ENCODE data around the gene ACTN3. TPM values are rescaled to one million over a fixed set of nuclear protein-coding genes. Genes with fewer than 3 reads are reported as not detected.
A peak's percentile ranks its signal among the peaks of the same experiment; 100 is the strongest.

The ACTN3 gene
- total and polyA plus RNA-seq, 7 donors, result under 0.01 TPM; not detected in 6

DNA sequence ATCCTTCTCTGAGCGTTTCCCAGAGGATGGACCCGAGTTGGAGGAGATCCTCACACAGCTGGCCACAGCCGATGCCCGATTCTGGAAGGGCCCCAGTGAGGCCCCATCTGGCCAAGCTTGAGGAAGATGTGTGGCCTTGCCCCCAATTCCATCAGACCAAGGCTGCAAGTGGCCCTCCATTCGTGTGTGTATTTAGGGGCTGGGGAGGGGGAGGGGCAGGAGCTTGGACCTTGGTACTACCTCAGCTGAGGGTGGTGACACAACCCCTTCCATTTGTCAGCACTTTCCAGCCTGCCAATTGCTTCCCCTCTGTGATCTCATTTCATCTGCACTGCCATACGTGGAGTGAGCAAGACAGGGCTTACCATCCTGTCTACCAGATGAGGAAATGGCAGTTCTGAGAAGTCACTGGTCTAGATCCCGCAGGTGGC lies 37.6 kb upstream of the ACTN3 start:
- no peak overlapping the region for H3K4me3 ChIP-seq
- TF ChIP-seq POLR2A (IDR thresholded peaks at IDR 0.05) (no peak), POLR2AphosphoS5 (IDR thresholded peaks at IDR 0.05) (no peak)
- TF ChIP-seq, protein P1, sequence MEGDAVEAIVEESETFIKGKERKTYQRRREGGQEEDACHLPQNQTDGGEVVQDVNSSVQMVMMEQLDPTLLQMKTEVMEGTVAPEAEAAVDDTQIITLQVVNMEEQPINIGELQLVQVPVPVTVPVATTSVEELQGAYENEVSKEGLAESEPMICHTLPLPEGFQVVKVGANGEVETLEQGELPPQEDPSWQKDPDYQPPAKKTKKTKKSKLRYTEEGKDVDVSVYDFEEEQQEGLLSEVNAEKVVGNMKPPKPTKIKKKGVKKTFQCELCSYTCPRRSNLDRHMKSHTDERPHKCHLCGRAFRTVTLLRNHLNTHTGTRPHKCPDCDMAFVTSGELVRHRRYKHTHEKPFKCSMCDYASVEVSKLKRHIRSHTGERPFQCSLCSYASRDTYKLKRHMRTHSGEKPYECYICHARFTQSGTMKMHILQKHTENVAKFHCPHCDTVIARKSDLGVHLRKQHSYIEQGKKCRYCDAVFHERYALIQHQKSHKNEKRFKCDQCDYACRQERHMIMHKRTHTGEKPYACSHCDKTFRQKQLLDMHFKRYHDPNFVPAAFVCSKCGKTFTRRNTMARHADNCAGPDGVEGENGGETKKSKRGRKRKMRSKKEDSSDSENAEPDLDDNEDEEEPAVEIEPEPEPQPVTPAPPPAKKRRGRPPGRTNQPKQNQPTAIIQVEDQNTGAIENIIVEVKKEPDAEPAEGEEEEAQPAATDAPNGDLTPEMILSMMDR (IDR thresholded peaks at IDR 0.05), result no peak
- intact Hi-C loops (cut with DNase I), result no loop called here
- no peak for DNase-seq
- H3K9me3 ChIP-seq, result no peaks in the 10 kb centered on the region
- peaks cover 0 to 25% (median 6%) of the 10 kb centered on the region in 4 donors for H3K36me3 ChIP-seq
- no peaks in the 10 kb centered on the region for H3K27me3 ChIP-seq
- WGBS, 2 donors, result 84% methylated on average over 7 of the region's 7 CpGs
- H3K4me1 ChIP-seq, result peaks cover 0 to 20% (median 11%) of the 10 kb centered on the region in 4 donors
- no peak overlapping the region for H3K27ac ChIP-seq

DNA sequence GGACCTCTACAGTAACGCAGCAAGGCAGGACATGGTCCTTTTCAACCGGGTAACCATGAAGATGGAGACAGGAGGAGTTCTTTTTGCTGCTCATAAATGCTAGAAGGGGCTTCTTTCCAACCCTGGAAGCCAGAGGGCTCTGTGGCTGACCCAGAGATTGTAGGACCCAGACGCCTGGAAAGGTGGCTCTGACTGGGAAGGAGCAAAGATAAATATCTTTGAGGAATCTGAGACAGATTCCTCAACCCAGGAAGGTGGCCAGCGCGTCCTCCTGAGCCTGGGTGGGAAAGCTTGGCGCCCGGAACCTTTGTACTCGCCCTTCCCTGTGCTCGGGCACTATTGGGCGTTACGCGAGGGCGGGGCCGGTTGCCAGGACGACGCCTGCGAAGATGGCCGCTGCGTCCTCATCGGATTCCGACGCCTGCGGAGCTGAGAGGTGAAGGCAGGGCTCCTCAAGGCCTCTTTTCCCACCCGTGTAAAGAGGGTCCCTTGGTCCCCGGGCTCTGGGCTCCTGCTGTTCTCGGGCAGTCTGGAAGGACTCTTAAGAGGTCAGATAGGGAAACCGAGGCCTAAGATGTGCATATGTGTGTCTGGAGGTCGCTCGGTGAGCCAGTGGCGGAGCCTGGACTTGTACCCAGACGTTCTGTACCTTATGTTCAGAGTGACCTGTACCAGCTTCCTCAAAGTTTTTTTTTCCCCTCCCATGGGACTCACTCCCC lies 36.3 kb upstream of the ACTN3 start, which contains the start of gene BBS1:
BBS1 (plus strand) TSS at position 365 of the 719 bp plus-strand sequence; CDS start at position 390, 25 bp downstream.
- TF ChIP-seq, protein P1 (IDR thresholded peaks at IDR 0.05), result no peak
- TF ChIP-seq POLR2A (IDR thresholded peaks at IDR 0.05) (peak; percentile 55 to 65), POLR2AphosphoS5 (IDR thresholded peaks at IDR 0.05) (peak; percentile 74 to 92 (median 87))
- Histone ChIP-seq H3K27ac (peak within 1 kb of the TSS; percentile 58 to 74 (median 72)), H3K4me1 (peaks cover 0 to 20% (median 11%) of the 10 kb centered on the region in 4 donors), H3K9me3 (no peaks in the 10 kb centered on the region), H3K36me3 (peaks cover 0 to 27% (median 0%) of the 10 kb centered on the region in 4 donors), H3K27me3 (no peaks in the 10 kb centered on the region), H3K4me3 (peak within 1 kb of the TSS; percentile 67 to 89 (median 82))
- intact Hi-C loops (cut with DNase I), result loop anchor here (1.0 kb wide), 1 partner anchor 168 kb away; no protein-coding TSS in a partner anchor
- DNase-seq, result peak; percentile 93
- WGBS, 2 donors, result 1 to 2% methylated on average over 31 of the region's 31 CpGs

DNA sequence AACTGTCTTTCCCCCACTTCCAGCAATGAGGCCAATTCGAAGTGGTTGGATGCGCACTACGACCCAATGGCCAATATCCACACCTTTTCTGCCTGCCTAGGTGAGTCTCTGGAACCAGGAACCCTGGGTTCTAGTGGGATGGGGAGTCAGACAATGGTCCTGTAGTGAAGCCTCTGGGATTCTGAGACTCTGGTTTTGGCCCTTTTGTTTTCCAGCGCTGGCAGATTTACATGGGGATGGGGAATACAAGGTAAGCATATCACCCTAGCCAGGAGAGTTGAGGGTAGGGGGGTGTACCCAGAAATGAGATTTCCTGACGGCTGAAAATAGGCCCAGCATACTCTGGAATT lies 35.7 kb upstream of the ACTN3 start:
- no peak for DNase-seq
- intact Hi-C loops (cut with DNase I), result loop anchor here (1.0 kb wide), 1 partner anchor 167 kb away; no protein-coding TSS in a partner anchor
- Histone ChIP-seq H3K4me1 (peaks cover 0 to 20% (median 11%) of the 10 kb centered on the region in 4 donors), H3K27ac (peak overlapping the region; percentile 58 to 74 (median 72)), H3K36me3 (peaks cover 0 to 33% (median 0%) of the 10 kb centered on the region in 4 donors), H3K27me3 (no peaks in the 10 kb centered on the region), H3K4me3 (peak overlapping the region; percentile 67 to 89 (median 82)), H3K9me3 (no peaks in the 10 kb centered on the region)
- TF ChIP-seq POLR2AphosphoS5 (IDR thresholded peaks at IDR 0.05) (no peak), POLR2A (IDR thresholded peaks at IDR 0.05) (no peak), EP300 (IDR thresholded peaks at IDR 0.05) (no peak)
- TF ChIP-seq, protein P1 (IDR thresholded peaks at IDR 0.05), result no peak
- 7 to 12% methylated on average over 5 of the region's 5 CpGs for WGBS, 2 donors

DNA sequence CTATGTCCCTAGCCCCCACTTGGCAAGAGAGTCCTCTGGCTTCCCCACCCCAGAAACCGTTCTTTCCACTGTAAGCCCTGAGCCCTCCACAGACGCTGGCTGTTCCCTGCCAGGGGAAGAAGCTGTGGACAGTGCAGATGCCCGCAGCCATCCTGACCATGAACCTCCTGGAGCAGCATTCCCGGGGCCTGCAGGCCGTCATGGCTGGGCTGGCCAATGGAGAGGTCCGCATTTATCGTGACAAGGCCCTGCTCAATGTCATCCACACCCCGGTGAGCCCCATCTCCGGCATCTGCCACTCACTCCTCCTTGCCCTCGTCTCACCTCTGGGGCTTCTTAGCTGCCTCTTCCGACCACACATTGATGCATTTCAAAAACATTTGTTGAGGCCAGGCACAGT lies 23.1 kb upstream of the ACTN3 start:
- DNase-seq, result no peak
- no peak for TF ChIP-seq POLR2AphosphoS5 (IDR thresholded peaks at IDR 0.05)
- no peak for TF ChIP-seq EP300 (IDR thresholded peaks at IDR 0.05)
- no peak for TF ChIP-seq POLR2A (IDR thresholded peaks at IDR 0.05)
- TF ChIP-seq, protein P1 (IDR thresholded peaks at IDR 0.05), result no peak
- intact Hi-C loops (cut with DNase I), result no loop called here
- no peaks in the 10 kb centered on the region for H3K4me1 ChIP-seq
- no peaks in the 10 kb centered on the region for H3K27me3 ChIP-seq
- H3K27ac ChIP-seq, result no peak overlapping the region
- no peak overlapping the region for H3K4me3 ChIP-seq
- WGBS, 2 donors, result 94 to 97% methylated on average over 11 of the region's 11 CpGs
- no peaks in the 10 kb centered on the region for H3K9me3 ChIP-seq
- peaks cover 14 to 80% (median 52%) of the 10 kb centered on the region in 4 donors for H3K36me3 ChIP-seq

Data from sigmoid colon (tissue), 7 donors.